ENCODE data around the gene STMP1.

Gene STMP1

GRCh38 chr7:135644154-135644553 lies 18.2 kb upstream of the STMP1 start:
- no peak overlapping the region for H3K4me2 ChIP-seq

GRCh38 chr7:135644729-135645128 lies 17.6 kb upstream of the STMP1 start:
- no peak for TF ChIP-seq Cebpa-rat (IDR thresholded peaks at IDR 0.05)
- no peak overlapping the region for H3K4me2 ChIP-seq
- no peak overlapping the region for H3K4me3 ChIP-seq
- H3K27me3 ChIP-seq: no peaks in the 10 kb centered on the region
- no peaks in the 10 kb centered on the region for H3K9me3 ChIP-seq (replicated peaks in 1 of 11)
- no peak overlapping the region for H3K9ac ChIP-seq
- peaks cover 79 to 100% (median 98%) of the 10 kb centered on the region in 11 experiments for H3K36me3 ChIP-seq
- H3K4me1 ChIP-seq: peaks cover 0 to 1% (median 0%) of the 10 kb centered on the region in 10 experiments; a peak in 2 of 20 replicates
- H3K27ac ChIP-seq: no peak overlapping the region
- peaks cover 0 to 25% (median 0%) of the 10 kb centered on the region in 11 experiments; a peak in 6 of 22 replicates for H4K20me1 ChIP-seq

More at GRCh38 chr7:135644154-135644553, 18.2 kb upstream of the STMP1 start:
- Histone ChIP-seq H3K9ac (no peak overlapping the region), H4K20me1 (peaks cover 0 to 25% (median 0%) of the 10 kb centered on the region in 11 experiments; a peak in 6 of 22 replicates), H3K27me3 (no peaks in the 10 kb centered on the region), H3K4me1 (no peaks in the 10 kb centered on the region), H3K36me3 (peaks cover 85 to 100% (median 98%) of the 10 kb centered on the region in 11 experiments), H3K27ac (no peak overlapping the region), H3K4me3 (no peak overlapping the region), H3K9me3 (replicated peaks in 1 of 11) (0 out of 22 replicates have a peak, but pooled peaks cover 0 to 4% (median 0%) of the 10 kb centered on the region in 11 experiments)
- TF ChIP-seq Cebpa-rat (IDR thresholded peaks at IDR 0.05): peak in 2 of 11 experiments; percentile 36 to 39; a peak in 2 of 22 replicates

- H3K9me3 ChIP-seq (replicated peaks in 1 of 11): no peaks in the 10 kb centered on the region
- peaks cover 0 to 25% (median 0%) of the 10 kb centered on the region in 11 experiments; a peak in 6 of 22 replicates for H4K20me1 ChIP-seq
- peaks cover 0 to 8% (median 0%) of the 10 kb centered on the region in 10 experiments; a peak in 6 of 20 replicates for H3K4me1 ChIP-seq
- peaks cover 76 to 100% (median 95%) of the 10 kb centered on the region in 11 experiments for H3K36me3 ChIP-seq
- no peaks in the 10 kb centered on the region for H3K27me3 ChIP-seq
- H3K27ac ChIP-seq: no peak overlapping the region
- no peak overlapping the region for H3K9ac ChIP-seq
- no peak overlapping the region for H3K4me3 ChIP-seq
- no peak overlapping the region for H3K4me2 ChIP-seq
- no peak for TF ChIP-seq Cebpa-rat (IDR thresholded peaks at IDR 0.05)
These were observed 16.9 kb upstream of the STMP1 start for GRCh38 chr7:135645296-135645904.

- no peak overlapping the region for H3K4me2 ChIP-seq
- no peak overlapping the region for H3K27ac ChIP-seq
- no peak for TF ChIP-seq Cebpa-rat (IDR thresholded peaks at IDR 0.05)
- H3K27me3 ChIP-seq: no peaks in the 10 kb centered on the region
- no peaks in the 10 kb centered on the region for H3K9me3 ChIP-seq (replicated peaks in 1 of 11)
- peaks cover 0 to 14% (median 0%) of the 10 kb centered on the region in 11 experiments; a peak in 5 of 22 replicates for H4K20me1 ChIP-seq
- no peak overlapping the region for H3K9ac ChIP-seq
- H3K4me3 ChIP-seq: no peak overlapping the region
- peaks cover 53 to 87% (median 73%) of the 10 kb centered on the region in 11 experiments for H3K36me3 ChIP-seq
- peaks cover 0 to 27% (median 0%) of the 10 kb centered on the region in 10 experiments; a peak in 6 of 20 replicates for H3K4me1 ChIP-seq
These were observed 14.6 kb upstream of the STMP1 start for GRCh38 chr7:135647755-135648154.

DNA sequence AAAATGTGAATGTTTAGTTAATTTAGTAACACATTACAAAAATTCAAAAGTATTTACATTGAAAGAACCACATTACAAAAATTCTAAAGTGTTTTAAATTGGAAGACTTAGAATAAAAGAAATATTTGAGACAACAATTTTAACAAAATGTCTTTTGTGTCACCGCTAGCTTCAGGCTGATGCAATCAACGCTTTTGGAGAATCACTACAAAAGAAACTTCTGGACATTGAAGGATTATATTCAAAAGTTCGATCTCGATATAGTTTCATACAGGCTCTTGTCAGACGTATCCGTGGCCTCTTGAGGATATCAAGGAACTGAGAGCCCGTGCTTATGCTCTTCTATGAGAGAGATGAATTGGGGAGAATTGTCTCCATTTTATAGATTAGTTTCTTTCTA lies 14.1 kb upstream of the STMP1 start:
- no peaks in the 10 kb centered on the region for H3K27me3 ChIP-seq
- no peak overlapping the region for H3K4me3 ChIP-seq
- peaks cover 0 to 14% (median 0%) of the 10 kb centered on the region in 11 experiments; a peak in 5 of 22 replicates for H4K20me1 ChIP-seq
- peaks cover 48 to 82% (median 69%) of the 10 kb centered on the region in 11 experiments for H3K36me3 ChIP-seq
- H3K4me2 ChIP-seq: no peak overlapping the region
- no peaks in the 10 kb centered on the region for H3K9me3 ChIP-seq (replicated peaks in 1 of 11)
- no peak overlapping the region for H3K9ac ChIP-seq
- no peak for TF ChIP-seq Cebpa-rat (IDR thresholded peaks at IDR 0.05)
- peaks cover 0 to 27% (median 0%) of the 10 kb centered on the region in 10 experiments; a peak in 6 of 20 replicates for H3K4me1 ChIP-seq
- H3K27ac ChIP-seq: no peak overlapping the region

DNA sequence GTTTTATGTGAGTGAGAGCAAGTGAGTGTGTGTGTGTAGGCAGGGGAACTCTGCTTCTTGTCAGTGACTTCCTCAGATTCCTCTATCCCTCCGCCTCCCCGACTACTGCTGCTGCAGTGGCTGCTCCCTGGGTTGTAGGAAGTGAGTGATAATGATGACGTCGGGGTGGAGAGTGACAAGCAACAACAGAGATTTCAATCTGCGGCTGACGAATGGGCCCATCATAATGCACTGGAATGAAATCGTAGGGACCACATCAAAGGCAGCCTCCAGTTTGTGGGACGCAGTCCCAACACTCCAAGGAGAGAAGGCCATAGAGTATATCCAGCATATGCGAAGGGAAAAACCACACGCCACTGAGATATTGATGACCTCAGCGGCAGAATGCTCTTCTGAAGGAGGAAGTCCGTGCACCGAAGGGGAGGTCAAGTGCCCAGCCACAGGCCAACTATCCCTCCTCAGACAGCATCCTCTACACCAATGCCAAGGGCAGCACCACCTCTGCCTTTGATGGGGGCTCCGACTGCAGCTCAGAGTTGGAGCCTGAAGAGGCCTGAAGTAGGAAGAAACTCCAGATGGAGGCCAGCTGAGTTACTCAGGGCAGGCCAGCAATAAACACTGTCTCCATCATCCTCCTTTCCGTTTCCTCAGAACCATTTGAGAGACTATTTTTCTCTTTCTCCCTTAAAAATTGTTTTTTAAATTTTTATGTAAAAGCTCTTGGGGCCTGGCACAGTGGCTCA lies 11.3 kb upstream of the STMP1 start:
- Histone ChIP-seq H3K4me3 (no peak overlapping the region), H3K27me3 (no peaks in the 10 kb centered on the region), H3K9ac (no peak overlapping the region), H3K9me3 (replicated peaks in 1 of 11) (no peaks in the 10 kb centered on the region), H3K4me2 (peak overlapping the region in 3 of 11 experiments; percentile 30 to 63 (median 58); a peak in 6 of 22 replicates), H3K27ac (peak overlapping the region in 3 of 11 experiments; percentile 10 to 56 (median 12); a peak in 5 of 22 replicates), H4K20me1 (no peaks in the 10 kb centered on the region; a peak in 1 of 22 replicates), H3K4me1 (peaks cover 0 to 27% (median 0%) of the 10 kb centered on the region in 10 experiments; a peak in 6 of 20 replicates), H3K36me3 (peaks cover 23 to 54% (median 43%) of the 10 kb centered on the region in 11 experiments)
- no peak for TF ChIP-seq Cebpa-rat (IDR thresholded peaks at IDR 0.05)

DNA sequence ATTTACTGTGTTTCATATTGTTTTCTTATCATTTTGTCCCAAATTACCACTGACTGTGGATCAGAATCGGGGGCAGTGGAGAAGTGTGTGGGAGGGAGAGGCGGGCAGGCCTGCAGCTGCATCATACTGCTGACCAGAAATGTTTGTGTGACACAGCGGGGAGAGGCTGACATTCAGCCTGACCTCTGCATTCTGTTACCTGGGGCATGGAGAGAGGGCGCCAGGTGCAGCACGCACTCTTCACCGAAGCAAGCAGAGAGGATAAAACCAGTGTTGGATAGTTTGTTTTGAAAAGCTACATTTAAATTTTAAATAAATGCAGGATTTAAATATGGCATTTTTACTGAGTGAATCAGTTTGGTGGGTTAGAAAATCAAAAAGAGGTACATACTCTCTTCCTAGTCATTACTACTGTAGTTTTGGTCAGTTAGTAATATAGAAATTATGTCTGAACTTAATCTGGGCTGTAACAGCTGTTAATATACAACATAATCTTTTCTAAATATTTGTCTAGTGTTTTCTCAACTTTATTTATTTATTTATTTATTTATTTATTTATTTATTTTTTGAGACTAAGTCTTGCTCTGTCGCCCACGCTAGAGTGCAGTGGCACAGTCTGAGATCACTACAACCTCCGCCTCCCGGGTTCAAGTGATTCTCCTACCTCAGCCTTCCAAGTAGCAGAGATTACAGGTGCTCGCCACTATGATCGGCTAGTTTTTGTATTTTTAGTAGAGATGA lies 8.8 kb upstream of the STMP1 start:
- Histone ChIP-seq H3K9ac (no peak overlapping the region), H3K4me2 (no peak overlapping the region), H3K4me3 (no peak overlapping the region), H3K9me3 (replicated peaks in 1 of 11) (no peaks in the 10 kb centered on the region), H3K27ac (no peak overlapping the region), H3K4me1 (peaks cover 0 to 27% (median 0%) of the 10 kb centered on the region in 10 experiments; a peak in 6 of 20 replicates), H3K27me3 (no peaks in the 10 kb centered on the region), H4K20me1 (no peaks in the 10 kb centered on the region), H3K36me3 (peaks cover under 1 to 29% (median 19%) of the 10 kb centered on the region in 11 experiments; a peak in 20 of 22 replicates)
- TF ChIP-seq Cebpa-rat (IDR thresholded peaks at IDR 0.05): no peak

- Histone ChIP-seq H3K36me3 (no peaks in the 10 kb centered on the region), H3K27ac (peak overlapping the region in 1 of 11 experiments; percentile 81; a peak in 1 of 22 replicates), H3K9me3 (replicated peaks in 1 of 11) (no peaks in the 10 kb centered on the region), H3K9ac (no peak overlapping the region), H3K4me1 (peaks cover 11 to 30% (median 21%) of the 10 kb centered on the region in 10 experiments), H4K20me1 (no peaks in the 10 kb centered on the region), H3K4me3 (no peak overlapping the region), H3K4me2 (peak overlapping the region in 1 of 11 experiments; percentile 71; a peak in 2 of 22 replicates), H3K27me3 (no peaks in the 10 kb centered on the region)
- TF ChIP-seq Cebpa-rat (IDR thresholded peaks at IDR 0.05): no peak
These were observed 3.8 kb upstream of the STMP1 start for GRCh38 chr7:135658564-135658963.

Measured in BLaER1 treated with 17β-estradiol and CSF1 and Interleukin-3, amounts not matched to agents 10 nM and 100 nM (cell line).